ENCODE data around the gene MEIOSIN. TPM values are rescaled to one million over a fixed set of nuclear protein-coding genes. Genes with fewer than 3 reads are reported as not detected.

Gene MEIOSIN
- total and polyA plus RNA-seq, 9 of the 15 experiments (the other 6 are each of a cell fraction or from before 2014, with no cell fraction given) = 0.06 to 2.0 (median 0.76) TPM

GRCh38 chr19:45716359-45717130 lies 16.7 kb upstream of the MEIOSIN start (continued):
- TF ChIP-seq, protein P1, sequence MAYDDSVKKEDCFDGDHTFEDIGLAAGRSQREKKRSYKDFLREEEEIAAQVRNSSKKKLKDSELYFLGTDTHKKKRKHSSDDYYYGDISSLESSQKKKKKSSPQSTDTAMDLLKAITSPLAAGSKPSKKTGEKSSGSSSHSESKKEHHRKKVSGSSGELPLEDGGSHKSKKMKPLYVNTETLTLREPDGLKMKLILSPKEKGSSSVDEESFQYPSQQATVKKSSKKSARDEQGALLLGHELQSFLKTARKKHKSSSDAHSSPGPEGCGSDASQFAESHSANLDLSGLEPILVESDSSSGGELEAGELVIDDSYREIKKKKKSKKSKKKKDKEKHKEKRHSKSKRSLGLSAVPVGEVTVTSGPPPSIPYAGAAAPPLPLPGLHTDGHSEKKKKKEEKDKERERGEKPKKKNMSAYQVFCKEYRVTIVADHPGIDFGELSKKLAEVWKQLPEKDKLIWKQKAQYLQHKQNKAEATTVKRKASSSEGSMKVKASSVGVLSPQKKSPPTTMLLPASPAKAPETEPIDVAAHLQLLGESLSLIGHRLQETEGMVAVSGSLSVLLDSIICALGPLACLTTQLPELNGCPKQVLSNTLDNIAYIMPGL (CRISPR knock-in tag; IDR thresholded peaks at IDR 0.05) = peak; percentile 23; the same call in 1 of the 2 replicates
- TF ChIP-seq ZNF274 (IDR thresholded peaks at IDR 0.05; ENCODE audit: borderline replicate concordance, low read depth, low read length) (no peak), ARID2 (IDR thresholded peaks at IDR 0.05) (0 out of 2 replicates have a peak, but pooled peaks have one; percentile 8), E2F6 (IDR thresholded peaks at IDR 0.05; ENCODE audit: borderline replicate concordance in 1 of 2, extremely low read depth in 1 of 2, insufficient read depth in 1 of 2, insufficient read length in 1 of 2, low read depth in 1 of 2, low read length in 1 of 2, poor library complexity in 1 of 2, severe bottlenecking in 1 of 2) (no peak), TCFL5 (CRISPR knock-in tag; conservative IDR thresholded peaks at IDR 0.05) (no peak), GTF2E2 (tag; IDR thresholded peaks at IDR 0.05) (0 out of 2 replicates have a peak, but pooled peaks have one; percentile 80), MCM3 (IDR thresholded peaks at IDR 0.05) (no peak), ZNF445 (CRISPR knock-in tag; IDR thresholded peaks at IDR 0.05; ENCODE audit: low read depth) (0 out of 2 replicates have a peak, but pooled peaks have one; percentile 43), CBX2 (IDR thresholded peaks at IDR 0.05; ENCODE audit: insufficient read depth, low read length, poor library complexity, severe bottlenecking) (no peak), CREB3L1 (IDR thresholded peaks at IDR 0.05; ENCODE audit: borderline replicate concordance, low read depth) (peak; percentile 3; the same call in 1 of the 2 replicates), XRCC4 (IDR thresholded peaks at IDR 0.05; ENCODE audit: extremely low read depth, insufficient read depth, insufficient read length) (no peak), E2F5 (CRISPR knock-in tag; IDR thresholded peaks at IDR 0.05) (no peak)
- TF ChIP-seq, protein P2, sequence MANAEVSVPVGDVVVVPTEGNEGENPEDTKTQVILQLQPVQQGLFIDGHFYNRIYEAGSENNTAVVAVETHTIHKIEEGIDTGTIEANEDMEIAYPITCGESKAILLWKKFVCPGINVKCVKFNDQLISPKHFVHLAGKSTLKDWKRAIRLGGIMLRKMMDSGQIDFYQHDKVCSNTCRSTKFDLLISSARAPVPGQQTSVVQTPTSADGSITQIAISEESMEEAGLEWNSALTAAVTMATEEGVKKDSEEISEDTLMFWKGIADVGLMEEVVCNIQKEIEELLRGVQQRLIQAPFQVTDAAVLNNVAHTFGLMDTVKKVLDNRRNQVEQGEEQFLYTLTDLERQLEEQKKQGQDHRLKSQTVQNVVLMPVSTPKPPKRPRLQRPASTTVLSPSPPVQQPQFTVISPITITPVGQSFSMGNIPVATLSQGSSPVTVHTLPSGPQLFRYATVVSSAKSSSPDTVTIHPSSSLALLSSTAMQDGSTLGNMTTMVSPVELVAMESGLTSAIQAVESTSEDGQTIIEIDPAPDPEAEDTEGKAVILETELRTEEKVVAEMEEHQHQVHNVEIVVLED (CRISPR knock-in tag; IDR thresholded peaks at IDR 0.05) = no peak
- TF ChIP-seq, protein P3, sequence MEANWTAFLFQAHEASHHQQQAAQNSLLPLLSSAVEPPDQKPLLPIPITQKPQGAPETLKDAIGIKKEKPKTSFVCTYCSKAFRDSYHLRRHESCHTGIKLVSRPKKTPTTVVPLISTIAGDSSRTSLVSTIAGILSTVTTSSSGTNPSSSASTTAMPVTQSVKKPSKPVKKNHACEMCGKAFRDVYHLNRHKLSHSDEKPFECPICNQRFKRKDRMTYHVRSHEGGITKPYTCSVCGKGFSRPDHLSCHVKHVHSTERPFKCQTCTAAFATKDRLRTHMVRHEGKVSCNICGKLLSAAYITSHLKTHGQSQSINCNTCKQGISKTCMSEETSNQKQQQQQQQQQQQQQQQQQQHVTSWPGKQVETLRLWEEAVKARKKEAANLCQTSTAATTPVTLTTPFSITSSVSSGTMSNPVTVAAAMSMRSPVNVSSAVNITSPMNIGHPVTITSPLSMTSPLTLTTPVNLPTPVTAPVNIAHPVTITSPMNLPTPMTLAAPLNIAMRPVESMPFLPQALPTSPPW (CRISPR knock-in tag; IDR thresholded peaks at IDR 0.05) = no peak
- TF ChIP-seq, protein P4, sequence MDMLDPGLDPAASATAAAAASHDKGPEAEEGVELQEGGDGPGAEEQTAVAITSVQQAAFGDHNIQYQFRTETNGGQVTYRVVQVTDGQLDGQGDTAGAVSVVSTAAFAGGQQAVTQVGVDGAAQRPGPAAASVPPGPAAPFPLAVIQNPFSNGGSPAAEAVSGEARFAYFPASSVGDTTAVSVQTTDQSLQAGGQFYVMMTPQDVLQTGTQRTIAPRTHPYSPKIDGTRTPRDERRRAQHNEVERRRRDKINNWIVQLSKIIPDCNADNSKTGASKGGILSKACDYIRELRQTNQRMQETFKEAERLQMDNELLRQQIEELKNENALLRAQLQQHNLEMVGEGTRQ (CRISPR knock-in tag; IDR thresholded peaks at IDR 0.05) = no peak
